ENCODE measurements around the gene GPM6B.

DNA sequence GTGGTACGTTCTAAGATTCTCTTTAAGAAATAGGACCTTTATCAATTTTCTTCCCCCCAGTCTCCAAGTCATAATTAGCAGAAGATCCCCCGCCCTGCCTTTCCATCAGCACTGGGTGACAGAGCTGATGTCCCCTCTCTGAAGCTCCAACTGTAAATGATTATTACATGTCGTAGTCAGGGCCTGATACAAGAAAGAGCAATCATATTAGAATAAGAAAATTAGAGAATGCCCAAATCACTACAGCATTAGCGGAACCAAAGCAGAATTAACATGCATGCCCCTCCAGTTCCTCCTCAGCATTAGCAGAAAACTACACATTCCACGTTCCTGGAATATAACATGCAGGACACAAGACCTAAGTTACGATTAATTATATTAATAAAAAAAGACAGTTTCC lies 717 bp downstream of the GPM6B start:
- TF ChIP-seq, protein P1, sequence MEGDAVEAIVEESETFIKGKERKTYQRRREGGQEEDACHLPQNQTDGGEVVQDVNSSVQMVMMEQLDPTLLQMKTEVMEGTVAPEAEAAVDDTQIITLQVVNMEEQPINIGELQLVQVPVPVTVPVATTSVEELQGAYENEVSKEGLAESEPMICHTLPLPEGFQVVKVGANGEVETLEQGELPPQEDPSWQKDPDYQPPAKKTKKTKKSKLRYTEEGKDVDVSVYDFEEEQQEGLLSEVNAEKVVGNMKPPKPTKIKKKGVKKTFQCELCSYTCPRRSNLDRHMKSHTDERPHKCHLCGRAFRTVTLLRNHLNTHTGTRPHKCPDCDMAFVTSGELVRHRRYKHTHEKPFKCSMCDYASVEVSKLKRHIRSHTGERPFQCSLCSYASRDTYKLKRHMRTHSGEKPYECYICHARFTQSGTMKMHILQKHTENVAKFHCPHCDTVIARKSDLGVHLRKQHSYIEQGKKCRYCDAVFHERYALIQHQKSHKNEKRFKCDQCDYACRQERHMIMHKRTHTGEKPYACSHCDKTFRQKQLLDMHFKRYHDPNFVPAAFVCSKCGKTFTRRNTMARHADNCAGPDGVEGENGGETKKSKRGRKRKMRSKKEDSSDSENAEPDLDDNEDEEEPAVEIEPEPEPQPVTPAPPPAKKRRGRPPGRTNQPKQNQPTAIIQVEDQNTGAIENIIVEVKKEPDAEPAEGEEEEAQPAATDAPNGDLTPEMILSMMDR (IDR thresholded peaks at IDR 0.05) = no peak
- no peak for TF ChIP-seq POLR2A (IDR thresholded peaks at IDR 0.05)

Data from esophagus squamous epithelium (tissue), 4 donors.